GM12878 (cell line): ENCODE measurements around the gene NAA38. TPM values are rescaled to one million over a fixed set of nuclear protein-coding genes. Genes with fewer than 3 reads are reported as not detected.

Source experiments
- ATAC-seq: fragments of 200-7000 bp; cut with Tn5 transposase; 3 replicates; pipeline ENCODE4 v1.9.1; 2020; ENCODE audit warnings: mild to moderate bottlenecking, moderate library complexity
- BruUV-seq: library from RNA; stranded (reverse); fragments of 400-500 nt; replicated peaks from 2 replicates; lab custom pipeline; 2021; lab: Mats Ljungman, UMichigan
- CTCF ChIA-PET: fragments of 300-600 bp; sonication (Branson Sonifier 250); formaldehyde crosslinking; extraction: SDS; loops from one replicate; lab custom pipeline; 2021; ENCODE audit warnings: inconsistent platforms; lab: Yijun Ruan, JAX
- POLR2A ChIA-PET: fragments of 350-600 bp; formaldehyde crosslinking; extraction: SDS; loops from one replicate; lab custom pipeline; 2021; ENCODE audit warnings: inconsistent platforms; lab: Charles Lee
- RAD21 ChIA-PET: fragments of 300-600 bp; sonication (Branson Sonifier 250); formaldehyde crosslinking; loops from one replicate; lab custom pipeline; 2023; ENCODE audit warnings: antibody characterized with exemption; ENCODE audit not compliant: unreplicated experiment; lab: Charles Lee
- SMC1A ChIA-PET: fragments of 300-600 bp; sonication (Branson Sonifier 250); formaldehyde crosslinking; loops from one replicate; lab custom pipeline; 2023; ENCODE audit not compliant: unreplicated experiment, uncharacterized antibody; lab: Charles Lee
- DNase-seq: peaks from one replicate; pipeline ENCODE4 v3.0.0-alpha.2; 2011; ENCODE audit warnings: low read depth, low spot score
- FAIRE-seq: peaks from 3 replicates; lab custom pipeline; 2011; peaks lifted over from hg19 to GRCh38; lab: Jason Lieb, UNC
- H2AFZ ChIP-seq: 2 replicates; pipeline ENCODE4 v1.6.0; 2011; ENCODE audit warnings: low read depth, low read length, control low read depth; ENCODE audit not compliant: control insufficient read depth
- H3K27ac ChIP-seq: 2 replicates; pipeline ENCODE4 v1.5.1; 2011; ENCODE audit warnings: control low read depth; ENCODE audit not compliant: control insufficient read depth, insufficient read depth
- H3K27me3 ChIP-seq, 2 experiments: replicated peaks in 1 of 2; 2 replicates each; pipeline versions ENCODE4 v1.6.0 to v1.6.1; 2011; ENCODE audit warnings: low read length in 1 of 2; ENCODE audit not compliant: control insufficient read depth in 2 of 2, insufficient read depth in 2 of 2
- H3K36me3 ChIP-seq, 2 experiments: 2 replicates each; pipeline ENCODE4 v1.5.1; 2011; ENCODE audit warnings: low read length in 1 of 2; ENCODE audit not compliant: control insufficient read depth in 2 of 2, insufficient read depth in 2 of 2
- H3K4me1 ChIP-seq: 2 replicates; pipeline ENCODE4 v1.6.1; 2011; ENCODE audit warnings: mild to moderate bottlenecking, low read length, moderate library complexity, mixed read lengths; ENCODE audit not compliant: control insufficient read depth, insufficient read depth
- H3K4me2 ChIP-seq: 2 replicates; pipeline ENCODE4 v1.6.0; 2011; ENCODE audit warnings: control low read depth; ENCODE audit not compliant: control insufficient read depth, insufficient read depth
- H3K4me3 ChIP-seq: fragments of 200-600 bp; sonication (generic); 2 replicates; pipeline ENCODE4 v1.5.1; 2016
- H3K79me2 ChIP-seq: 2 replicates; pipeline ENCODE4 v1.6.0; 2011; ENCODE audit warnings: low read length; ENCODE audit not compliant: control insufficient read depth, insufficient read depth
- H3K9ac ChIP-seq: 2 replicates; pipeline ENCODE4 v1.8.0; 2011; ENCODE audit warnings: low read length, control low read depth, mixed read lengths; ENCODE audit not compliant: control insufficient read depth, insufficient read depth
- H3K9me3 ChIP-seq: replicated peaks from 3 replicates; pipeline ENCODE4 v1.5.1; 2011; ENCODE audit warnings: mild to moderate bottlenecking, low read length; ENCODE audit not compliant: control insufficient read depth, insufficient read depth
- H4K20me1 ChIP-seq: 2 replicates; pipeline ENCODE4 v1.6.0; 2011; ENCODE audit not compliant: control insufficient read depth, insufficient read depth
- HCFC1 ChIP-seq: fragments of 150-350 bp; IDR thresholded peaks from 2 replicates; pipeline ENCODE4 v1.6.1; 2014; ENCODE audit warnings: low read length
- JUNB ChIP-seq: IDR thresholded peaks from 2 replicates; pipeline ENCODE4 v1.6.1; 2016; ENCODE audit warnings: antibody characterized with exemption, mild to moderate bottlenecking
- PAX5 ChIP-seq: IDR thresholded peaks from 2 replicates; pipeline ENCODE4 v1.6.1; 2011; ENCODE audit warnings: low read depth, low read length, borderline replicate concordance
- PKNOX1 ChIP-seq: fragments of 450-650 bp; IDR thresholded peaks from 2 replicates; pipeline ENCODE4 v1.6.1; 2016; ENCODE audit warnings: mild to moderate bottlenecking
- RCOR1 ChIP-seq: conservative IDR thresholded peaks from 2 replicates; pipeline ENCODE4 v1.6.1; 2012; ENCODE audit warnings: low read depth, low read length, improper control_type of control experiment
- RFX5 ChIP-seq: IDR thresholded peaks from 2 replicates; pipeline ENCODE4 v1.6.1; 2011; ENCODE audit warnings: low read depth, low read length, improper control_type of control experiment
- STAT1 ChIP-seq: fragments of 450-650 bp; conservative IDR thresholded peaks from 2 replicates; pipeline ENCODE4 v1.6.1; 2014; ENCODE audit warnings: antibody characterized with exemption, mild to moderate bottlenecking
- ZBTB11 ChIP-seq: fragments of 450-650 bp; formaldehyde crosslinking; IDR thresholded peaks from 2 replicates; pipeline ENCODE4 v1.5.0; 2022; ENCODE audit warnings: mild to moderate bottlenecking, missing genetic modification characterization
- ZBTB33 ChIP-seq: fragments of 450-650 bp; IDR thresholded peaks from 2 replicates; pipeline ENCODE4 v1.6.1; 2017; ENCODE audit warnings: mild to moderate bottlenecking
- ZNF207 ChIP-seq: fragments of 450-650 bp; IDR thresholded peaks from 2 replicates; pipeline ENCODE4 v1.6.1; 2014; ENCODE audit warnings: antibody characterized with exemption, mild to moderate bottlenecking, borderline replicate concordance
- ZNF592 ChIP-seq: fragments of 450-650 bp; IDR thresholded peaks from 2 replicates; pipeline ENCODE4 v1.6.1; 2017; ENCODE audit warnings: mild to moderate bottlenecking, moderate library complexity
- WGBS: methylation state at CpG from one replicate; pipeline ENCODE4 v1.1.6; 2016; ENCODE audit warnings: low lambda C conversion rate; ENCODE audit not compliant: insufficient replicate concordance, insufficient coverage; ENCODE audit errors: missing lambda C conversion rate; 5-methylcytosine and 5-hydroxymethylcytosine counted together
- in situ Hi-C: fragments of 300-500 bp; cut with MboI; formaldehyde crosslinking; loops from 9 replicates; pipeline ENCODE4 v1.14.3; 2018; ENCODE audit warnings: mixed read lengths
- intact Hi-C: fragments of 100-400 bp; cut with micrococcal nuclease; formaldehyde crosslinking; loops from one replicate; pipeline ENCODE4 v1.14.2; 2022; ENCODE audit not compliant: unreplicated experiment
- polyA plus RNA-seq, 11 experiments: library from polyadenylated mRNA; depleted of rRNA in 4 of 11; unstranded in 6 of 11; stranded (reverse) in 5 of 11; fragments of >200 nt; fragmentation: Nextera tagmentation in 4 of 11; fragmentation: Illumina TruSeq in 1 of 11; extraction: Ambion mirVana in 4 of 11; extraction: Trizol in 1 of 11; gene quantifications; 1 replicate in 1 of 11; 2 replicates in 10 of 11; pipeline versions ENCODE4 v1.2.1 to v1.2.3, GENCODE V29; 2011 to 2016; ENCODE audit warnings: inconsistent platforms in 2 of 11, missing spikeins in 2 of 11, low read depth in 1 of 11
- total RNA-seq, 4 experiments: library from RNA; depleted of rRNA in 3 of 4; stranded (reverse); fragments of >200 nt in 3 of 4; fragmentation: Illumina TruSeq in 1 of 4; extraction: Trizol in 1 of 4; gene quantifications; 2 replicates each; pipeline versions ENCODE4 v1.2.1 to v1.2.3, GENCODE V29; 2013 to 2021

NAA38 gene
- total and polyA plus RNA-seq, 10 of the 15 experiments (the other 5 are each of a cell fraction or from before 2014, with no cell fraction given): 31.5 to 337 (median 215) TPM

- BruUV-seq: no TSS peak
- H3K27me3 ChIP-seq: peaks cover 0 to 1% of the 10 kb centered on the region in 2 experiments; a peak in 1 of 4 replicates
- H3K4me2 ChIP-seq: no peak overlapping the region
- WGBS: 47% methylated on average over 10 of the region's 10 CpGs
- ChIA-PET SMC1A (interaction anchor here (1.2 to 1.7 kb wide), 3 partner anchors 9 to 25 kb away, joined by 4 to 6 read pairs (median 5); partner anchors contain the start of gene NAA38), CTCF (interaction anchor here (1.0 to 5.9 kb wide), 11 partner anchors 8 to 209 kb away, joined by 3 to 57 read pairs (median 11); partner anchors contain the start of genes GUCY2D, NAA38 and TP53), POLR2A (interaction anchor here (1.1 to 4.9 kb wide), 4 partner anchors 11 to 158 kb away, joined by 3 to 49 read pairs (median 6); partner anchors contain the start of gene NAA38), RAD21 (interaction anchor here (1.0 to 4.2 kb wide), 3 partner anchors 11 to 19 kb away, joined by 3 to 27 read pairs (median 3); no protein-coding TSS in a partner anchor)
- no peak overlapping the region for H3K4me3 ChIP-seq
- in situ Hi-C loops: no loop called here
- H3K27ac ChIP-seq: no peak overlapping the region
- no peak for TF ChIP-seq STAT1
- TF ChIP-seq PKNOX1: no peak
- no peak for TF ChIP-seq RFX5
- TF ChIP-seq ZNF207: no peak
- no peak for TF ChIP-seq PAX5
- TF ChIP-seq RCOR1: no peak
- TF ChIP-seq ZBTB33: no peak
- no peak for TF ChIP-seq HCFC1
- TF ChIP-seq ZNF592: no peak
- no peak for TF ChIP-seq JUNB
- no peak for TF ChIP-seq ZBTB11
- intact Hi-C loops: no loop called here
- H2AFZ ChIP-seq: no peak overlapping the region
- H3K9ac ChIP-seq: no peak overlapping the region
- DNase-seq: no peak
- no peaks in the 10 kb centered on the region for H4K20me1 ChIP-seq
- ATAC-seq: no peak
- FAIRE-seq: no peak
- peaks cover 3% of the 10 kb centered on the region for H3K4me1 ChIP-seq
- no peaks in the 10 kb centered on the region for H3K36me3 ChIP-seq
- H3K9me3 ChIP-seq: no peaks in the 10 kb centered on the region
- peaks cover 15% of the 10 kb centered on the region for H3K79me2 ChIP-seq
These were observed 24.9 kb downstream of the NAA38 start for GRCh38 chr17:7832431-7832830.
